GM19438 (cell line): Measurements from ENCODE around the gene CTCFL.

Source experiments
- ATAC-seq: cut with Tn5 transposase; IDR thresholded peaks from one replicate; pipeline ENCODE4 v1.9.1; 2021; ENCODE audit warnings: low read depth; ENCODE audit not compliant: unreplicated experiment

CTCFL gene

DNA sequence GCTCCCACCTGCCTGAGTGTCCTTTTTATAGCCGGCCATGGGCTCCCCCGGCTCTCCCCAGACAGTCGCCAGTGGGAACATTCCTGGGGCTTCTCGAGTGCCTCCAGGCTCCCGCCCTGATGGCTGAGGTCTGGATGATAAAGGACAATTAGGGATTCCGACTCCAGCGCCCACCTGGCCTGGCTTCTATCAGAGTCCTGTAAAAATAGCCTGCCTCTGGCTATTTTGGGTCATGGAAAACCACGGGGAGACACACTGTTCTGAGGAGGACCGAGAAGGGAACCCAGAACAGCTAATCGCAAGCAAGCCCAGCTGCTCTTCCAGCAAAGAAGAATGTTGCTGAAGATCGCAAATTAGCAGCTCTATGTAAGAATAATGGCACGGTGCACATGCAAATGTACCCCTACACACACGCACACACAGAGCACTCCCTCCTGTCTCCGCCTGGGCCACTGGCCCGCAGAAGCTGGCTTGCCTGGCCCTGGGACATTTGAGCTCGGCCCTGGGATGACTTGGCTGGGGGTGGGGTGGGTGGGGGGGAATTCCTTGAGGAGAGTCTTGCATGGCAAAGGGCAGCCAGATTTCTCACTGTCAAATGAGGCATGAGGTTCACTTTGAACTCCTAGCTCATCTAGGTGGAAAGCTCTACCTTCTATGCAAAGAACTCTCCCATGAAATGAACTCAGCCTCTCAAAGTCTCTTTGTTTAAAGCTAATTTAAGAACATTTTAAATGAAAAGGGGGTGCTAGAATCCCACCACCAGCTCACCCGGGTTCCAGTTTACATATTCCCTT lies 55.3 kb downstream of the CTCFL start:
- ATAC-seq = no peak

GRCh38 chr20:57468523-57469417 lies 56.2 kb downstream of the CTCFL start:
- ATAC-seq = no peak

GRCh38 chr20:57467742-57468141 lies 57.2 kb downstream of the CTCFL start:
- ATAC-seq = no peak

- no peak for ATAC-seq
These were observed 59.0 kb downstream of the CTCFL start for GRCh38 chr20:57465943-57466342.

DNA sequence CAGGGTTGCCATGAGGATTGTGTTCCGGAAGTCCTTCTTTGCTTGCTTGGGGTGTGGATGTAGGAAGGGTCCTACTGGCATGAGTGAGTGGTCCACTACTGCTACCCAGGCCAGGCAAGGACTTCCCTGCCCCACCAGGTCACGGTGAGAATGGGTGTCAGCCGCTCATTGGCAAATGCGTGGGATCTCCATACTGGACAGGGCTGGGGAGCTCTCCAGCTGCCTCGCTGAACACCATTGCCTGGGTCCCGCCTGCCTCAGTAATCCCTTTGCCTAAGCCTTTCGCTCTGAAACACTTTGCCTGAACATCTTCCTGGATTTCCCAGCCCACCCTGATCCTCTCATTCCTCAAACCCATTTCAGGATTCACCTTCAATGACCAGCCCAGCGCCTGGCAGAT lies 59.5 kb downstream of the CTCFL start:
- no peak for ATAC-seq

DNA sequence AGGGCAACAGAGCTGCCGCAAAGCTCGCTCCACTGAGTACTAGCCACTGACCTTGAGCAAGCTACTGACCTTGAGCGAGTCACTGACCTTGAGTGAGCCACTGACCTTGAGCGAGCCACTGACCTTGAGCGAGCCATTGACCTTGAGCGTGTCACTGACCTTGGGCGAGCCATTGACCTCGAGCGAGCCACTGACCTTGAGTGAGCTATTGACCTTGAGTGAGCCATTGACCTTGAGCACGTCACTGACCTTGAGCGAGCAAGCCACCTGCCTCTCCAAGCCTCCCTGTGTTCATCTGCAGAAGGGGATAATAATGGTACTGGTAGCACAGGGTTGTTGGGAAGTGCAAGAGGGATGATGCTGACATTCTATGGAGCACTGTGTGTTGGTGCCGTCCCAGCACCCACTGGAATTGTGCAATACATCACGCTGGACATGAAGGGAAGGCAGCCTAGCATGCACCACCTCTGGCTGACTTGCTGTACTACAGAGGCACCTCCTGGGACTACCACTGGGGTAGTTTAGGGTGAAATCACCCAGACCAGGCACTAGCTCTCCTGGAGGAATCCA lies 60.2 kb downstream of the CTCFL start:
- ATAC-seq = no peak

DNA sequence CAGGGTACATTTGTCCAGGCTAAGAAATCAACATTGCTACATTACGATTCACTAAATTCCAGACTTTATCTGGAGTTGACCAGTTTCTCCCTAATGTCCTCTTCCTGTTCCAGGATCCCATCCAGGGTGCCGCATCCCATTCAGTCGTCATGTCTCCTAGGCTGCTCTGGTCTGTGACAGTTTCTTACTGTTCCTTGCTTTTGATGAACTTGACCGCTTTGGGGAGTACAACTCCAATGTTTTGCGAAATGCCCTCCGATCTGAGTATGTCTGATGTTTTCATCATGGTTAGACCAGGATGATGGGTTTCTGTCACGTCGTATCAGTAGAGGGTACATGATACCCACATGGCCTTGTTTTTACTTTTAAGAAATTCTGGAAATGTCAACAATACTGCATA lies 62.2 kb downstream of the CTCFL start:
- ATAC-seq = no peak

DNA sequence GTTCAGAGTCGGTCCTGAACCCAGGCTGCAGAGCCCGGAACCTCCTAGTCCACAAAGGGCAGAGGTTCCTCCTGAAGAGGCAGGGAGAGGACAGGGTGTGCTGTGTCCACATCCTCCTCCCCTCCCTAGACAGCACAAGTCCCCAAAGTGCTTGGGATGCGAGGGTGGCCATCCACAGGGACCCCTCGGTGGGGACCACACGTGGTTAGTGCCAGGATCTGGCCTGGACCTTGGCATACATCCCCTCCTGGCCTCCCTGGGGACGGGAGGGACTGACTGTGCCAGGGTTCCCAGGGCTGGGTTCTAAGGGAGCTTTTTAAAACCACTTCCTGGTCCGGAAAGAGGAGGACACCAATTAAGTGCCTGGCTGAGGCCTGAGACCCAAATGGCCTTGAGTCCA lies 63.2 kb downstream of the CTCFL start:
- no peak for ATAC-seq

DNA sequence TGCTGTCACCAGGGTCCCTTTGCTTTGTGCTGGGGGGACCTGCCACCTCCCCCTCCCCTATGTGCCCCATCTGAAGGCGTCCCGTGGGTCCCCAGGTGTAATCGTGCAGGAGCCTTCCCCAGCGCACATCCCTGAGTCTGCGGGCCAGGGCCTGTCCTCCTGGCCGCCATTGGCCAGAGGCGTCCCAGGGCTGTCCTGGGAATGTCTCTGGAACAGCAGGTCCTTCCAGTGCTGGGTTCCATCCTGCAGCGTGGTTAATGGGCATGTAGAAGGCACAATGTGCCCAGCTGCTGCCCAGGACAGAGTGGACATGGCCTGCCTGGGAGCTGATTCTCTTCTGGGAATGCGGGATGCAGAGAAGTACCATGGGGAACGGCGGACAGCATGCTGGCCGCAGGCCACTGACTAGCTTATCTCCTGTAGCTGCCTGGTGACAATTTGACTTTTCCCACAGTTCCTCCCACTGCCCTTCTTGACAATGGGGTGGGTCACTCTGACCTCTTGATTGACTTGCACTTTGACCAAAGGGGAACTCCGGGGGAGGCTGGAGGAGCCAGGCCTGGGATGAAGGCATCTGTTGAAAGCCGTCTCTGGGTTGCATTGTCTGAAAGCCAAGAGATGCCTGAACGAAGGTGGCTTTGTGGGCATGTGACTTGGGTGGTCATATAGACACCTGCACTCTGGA lies 64.0 kb downstream of the CTCFL start:
- no peak for ATAC-seq

DNA sequence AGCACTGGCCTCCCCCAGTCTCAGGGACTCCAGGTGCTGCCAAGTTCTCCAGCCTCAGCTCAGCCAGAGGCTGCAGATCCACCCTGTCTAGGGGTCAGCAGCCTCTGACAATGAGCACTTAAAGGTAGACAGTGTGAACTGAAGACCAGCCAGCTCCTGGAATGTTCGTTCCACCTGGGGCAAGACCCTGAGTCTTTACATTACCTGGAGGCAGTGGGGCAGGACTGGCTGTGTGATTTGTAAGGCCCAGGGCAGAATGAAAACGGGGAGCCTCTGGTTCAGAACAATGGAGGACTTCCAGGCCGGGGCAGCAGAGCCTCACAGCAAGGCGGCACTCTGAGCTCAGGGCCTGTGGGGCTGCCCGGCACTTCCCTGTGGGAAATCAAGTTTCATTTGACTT lies 65.0 kb downstream of the CTCFL start:
- no peak for ATAC-seq

DNA sequence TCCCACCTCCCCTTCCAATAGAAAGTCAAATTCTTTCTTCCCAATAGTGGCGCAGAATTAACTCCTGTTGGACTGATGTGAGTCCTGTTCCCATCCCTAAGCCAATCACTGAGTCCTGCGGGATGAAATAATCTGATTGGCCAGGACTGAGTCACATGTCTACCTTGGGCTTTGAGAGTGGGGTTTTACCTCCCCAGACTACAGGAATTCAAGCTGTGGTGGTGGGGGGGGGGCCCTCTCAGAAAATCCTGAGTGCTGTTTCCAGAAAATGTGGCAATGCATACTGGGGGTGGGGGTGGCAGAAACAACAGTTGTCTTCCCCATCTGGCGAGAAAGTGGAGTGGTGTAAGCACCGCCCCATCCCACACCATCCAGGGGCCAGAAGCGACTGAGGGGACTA lies 65.7 kb downstream of the CTCFL start:
- no peak for ATAC-seq

DNA sequence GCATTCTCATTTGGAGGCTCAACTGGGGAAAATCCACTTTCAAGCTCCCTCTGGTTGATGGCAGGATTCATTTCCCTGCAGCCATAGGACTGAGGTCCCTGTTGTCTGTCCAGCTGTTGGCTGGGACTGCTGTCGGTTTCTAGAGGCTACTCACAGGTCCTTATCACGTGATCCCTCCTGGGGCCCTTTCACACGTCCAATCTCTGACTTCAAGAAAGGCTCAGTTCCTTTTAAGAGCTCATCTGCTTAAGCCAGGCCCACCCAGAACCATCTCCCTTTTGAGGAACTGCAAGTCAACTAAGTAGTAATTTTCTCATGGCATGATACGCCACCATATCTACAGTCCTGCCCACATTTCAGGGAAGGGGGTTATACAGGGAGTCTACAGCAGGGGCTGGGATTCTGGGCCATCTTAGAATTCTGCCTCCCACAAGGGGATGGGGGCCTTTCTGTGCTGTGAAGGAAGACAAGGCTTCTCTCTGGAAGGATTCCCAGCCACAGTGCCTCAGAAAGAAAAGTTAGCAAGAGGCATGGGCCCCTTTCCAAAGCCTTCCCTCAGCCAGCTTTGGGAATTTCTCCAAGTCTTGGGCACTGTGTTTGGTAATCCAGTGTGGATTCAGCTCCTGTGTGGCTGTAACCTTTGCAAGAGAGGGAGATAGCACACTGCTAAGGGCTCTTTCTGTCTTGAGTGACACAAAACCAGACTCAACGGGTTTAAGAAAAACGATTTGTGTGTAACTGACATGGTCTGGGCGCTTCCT lies 66.4 kb downstream of the CTCFL start:
- no peak for ATAC-seq

DNA sequence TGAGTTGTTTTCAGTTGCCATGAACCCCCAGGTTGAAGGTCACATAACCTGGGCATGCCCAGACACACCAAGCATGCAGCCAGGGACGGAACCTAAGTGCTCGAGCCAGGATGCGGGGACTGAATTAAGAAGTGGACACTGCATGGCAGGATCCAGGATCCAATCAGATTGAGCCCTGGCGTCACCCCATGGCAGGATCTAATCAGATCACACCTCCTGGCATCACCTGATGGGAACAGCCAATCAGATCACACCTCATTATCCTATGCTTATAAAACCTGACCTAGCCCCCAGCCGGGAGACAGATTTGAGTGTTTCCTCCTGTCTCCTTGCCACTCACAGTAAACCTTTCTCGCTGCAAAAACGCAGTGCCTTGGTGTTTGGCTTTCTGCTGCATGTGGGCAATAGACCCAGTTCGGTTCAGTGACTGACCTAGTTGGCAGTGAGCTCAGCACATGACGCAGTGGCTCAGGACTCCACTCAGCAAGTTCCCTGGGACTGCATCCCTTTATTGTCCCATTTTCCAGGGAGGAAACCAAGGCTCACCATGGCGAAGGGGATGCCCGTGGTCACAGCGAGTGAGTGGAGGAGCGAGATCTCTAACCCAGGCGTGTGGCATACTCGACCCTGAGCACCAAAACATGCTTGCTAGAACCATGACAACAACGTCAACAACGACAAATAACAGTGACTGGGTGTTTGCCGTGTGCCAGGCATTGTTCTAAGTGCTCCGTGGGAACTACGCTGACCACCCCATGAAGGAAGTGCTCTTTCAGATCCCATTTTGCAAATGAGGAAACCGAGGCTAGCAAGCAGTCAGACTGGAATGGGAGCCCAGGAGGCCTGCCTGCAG lies 67.5 kb downstream of the CTCFL start:
- ATAC-seq = no peak

DNA sequence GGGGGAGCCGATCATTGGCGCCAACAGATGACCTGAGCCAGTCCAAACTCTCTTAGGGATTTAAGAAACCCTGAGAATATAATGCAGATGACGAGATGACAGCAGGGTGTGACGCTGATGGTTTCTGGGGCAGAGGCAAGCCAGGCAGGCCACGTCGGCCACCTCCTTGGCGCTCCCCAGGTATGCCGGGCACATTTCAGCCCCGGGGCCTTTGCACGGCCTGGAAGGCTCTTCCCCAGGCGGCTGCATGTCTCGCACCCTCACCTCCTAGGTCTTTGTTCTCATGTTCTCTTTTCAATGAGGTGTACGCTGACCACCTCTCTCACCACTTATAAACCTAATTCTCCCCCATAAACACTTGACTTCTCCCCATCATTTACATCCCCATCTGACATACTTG lies 68.8 kb downstream of the CTCFL start:
- no peak for ATAC-seq

GRCh38 chr20:57455386-57455785 lies 69.6 kb downstream of the CTCFL start:
- ATAC-seq = no peak

DNA sequence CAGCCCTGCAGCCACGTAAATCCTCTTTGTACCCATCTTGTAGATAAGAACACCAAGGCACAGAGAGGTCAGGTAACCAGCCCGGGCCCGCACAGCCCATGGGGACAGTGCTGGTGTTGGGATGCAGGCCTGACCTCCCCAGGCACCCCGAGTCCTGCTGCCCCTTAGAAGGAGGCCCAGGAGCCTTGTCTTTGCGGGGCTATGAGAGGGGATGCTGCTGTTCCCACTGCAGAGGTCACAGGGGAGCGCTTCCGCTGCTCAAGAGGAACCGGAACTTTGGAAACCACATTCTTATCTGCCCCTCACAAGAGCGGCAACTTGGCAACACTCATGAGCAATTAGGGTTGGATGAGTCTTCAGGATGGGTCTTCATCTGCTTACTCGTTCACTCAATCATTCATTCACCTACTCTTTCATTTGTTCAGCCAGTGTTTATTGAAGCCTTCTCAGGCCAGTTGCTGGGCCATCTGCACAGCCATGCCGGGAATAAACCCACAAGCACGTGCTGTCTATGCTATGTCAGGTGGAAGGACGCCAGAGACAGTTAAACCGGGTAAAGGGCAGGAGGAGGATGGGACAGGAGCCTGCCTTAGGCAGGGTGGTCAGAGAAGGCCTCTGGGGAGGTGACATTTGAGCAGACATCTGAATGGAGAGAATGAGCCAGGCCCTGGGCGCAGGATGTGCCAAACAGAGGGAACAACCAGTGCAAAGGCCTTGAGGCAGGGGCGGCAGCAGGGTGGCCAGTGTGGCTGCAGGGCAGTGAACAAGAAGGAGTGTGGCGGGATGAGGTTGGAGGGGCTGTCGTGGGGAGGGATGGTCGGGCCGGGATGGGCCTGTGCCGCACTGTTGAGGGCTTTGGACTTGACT lies 72.9 kb downstream of the CTCFL start:
- ATAC-seq = no peak

GRCh38 chr20:57451431-57451794 lies 73.5 kb downstream of the CTCFL start:
- no peak for ATAC-seq

- peak; percentile 19 for ATAC-seq
These were observed 74.0 kb downstream of the CTCFL start for GRCh38 chr20:57450931-57451330.
